HG03039 (cell line): ENCODE data around the gene CDH24.
A peak's percentile ranks its signal among the peaks of the same experiment; 100 is the strongest.

ENCODE experiments used
- ATAC-seq: cut with Tn5 transposase; IDR thresholded peaks from one replicate; pipeline ENCODE4 v1.9.1; 2021; ENCODE audit warnings: mild to moderate bottlenecking, moderate library complexity; ENCODE audit not compliant: unreplicated experiment

Gene CDH24

DNA sequence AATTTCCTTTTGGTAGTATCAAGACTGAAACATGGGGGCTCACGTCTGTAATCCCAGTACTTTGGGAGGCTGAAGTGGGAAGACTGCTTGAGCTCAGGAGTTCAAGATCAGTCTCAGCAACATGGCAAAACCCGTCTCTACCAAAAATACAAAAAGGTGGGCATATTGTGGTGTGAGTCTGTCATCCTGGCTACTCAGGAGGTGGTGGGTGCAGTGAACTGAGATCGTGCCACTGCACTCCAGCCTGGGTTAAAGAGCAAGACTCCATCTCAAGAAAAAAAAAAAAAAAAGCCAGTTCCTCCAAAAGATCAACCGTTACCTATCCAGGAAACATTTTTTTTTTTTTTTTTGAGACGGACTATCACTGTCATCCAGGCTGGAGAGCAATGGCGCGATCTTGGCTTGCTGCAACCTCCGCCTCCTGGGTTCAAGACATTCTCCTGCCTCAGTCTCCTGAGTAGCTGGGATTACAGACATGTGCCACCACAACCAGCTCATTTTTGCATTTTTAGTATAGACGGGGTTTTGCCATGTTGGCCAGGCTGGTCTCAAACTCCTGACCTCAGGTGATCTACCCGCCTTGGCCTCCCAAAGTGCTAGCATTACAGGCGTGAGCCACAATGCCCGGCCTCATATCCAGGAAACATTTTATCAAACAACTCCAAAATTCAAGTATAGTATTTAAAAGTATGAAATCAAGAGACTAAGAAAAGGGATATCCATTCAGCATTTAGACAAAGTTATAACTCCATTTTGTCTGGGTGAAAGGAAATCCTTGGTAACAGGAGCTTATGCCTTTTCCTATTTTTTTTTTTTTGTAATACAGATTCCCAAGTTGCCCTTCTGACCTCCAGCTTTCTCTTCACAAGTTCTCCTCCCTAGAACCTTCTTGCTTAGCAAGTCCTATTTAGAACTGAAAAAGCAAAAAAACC is 34.2 kb upstream of the CDH24 start:
- no peak for ATAC-seq

DNA sequence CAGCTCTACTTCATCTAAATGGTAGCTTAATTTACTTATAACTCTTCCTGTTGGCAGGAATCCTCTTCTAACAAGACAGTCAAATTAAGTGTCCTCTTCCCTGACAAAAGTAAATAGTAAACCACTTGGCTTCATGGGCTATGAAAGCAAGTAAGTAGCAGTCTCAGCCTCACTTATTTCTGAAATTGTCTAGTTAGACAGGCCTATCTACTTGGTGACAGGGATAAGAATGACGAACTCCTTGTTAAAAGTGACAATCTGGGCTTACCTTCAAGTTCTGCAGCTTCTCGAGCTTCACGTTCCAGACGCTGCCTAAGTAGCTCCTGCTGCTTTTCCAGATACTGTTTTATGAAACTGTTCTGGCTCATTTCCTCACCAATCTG is 32.9 kb upstream of the CDH24 start:
- no peak for ATAC-seq

DNA sequence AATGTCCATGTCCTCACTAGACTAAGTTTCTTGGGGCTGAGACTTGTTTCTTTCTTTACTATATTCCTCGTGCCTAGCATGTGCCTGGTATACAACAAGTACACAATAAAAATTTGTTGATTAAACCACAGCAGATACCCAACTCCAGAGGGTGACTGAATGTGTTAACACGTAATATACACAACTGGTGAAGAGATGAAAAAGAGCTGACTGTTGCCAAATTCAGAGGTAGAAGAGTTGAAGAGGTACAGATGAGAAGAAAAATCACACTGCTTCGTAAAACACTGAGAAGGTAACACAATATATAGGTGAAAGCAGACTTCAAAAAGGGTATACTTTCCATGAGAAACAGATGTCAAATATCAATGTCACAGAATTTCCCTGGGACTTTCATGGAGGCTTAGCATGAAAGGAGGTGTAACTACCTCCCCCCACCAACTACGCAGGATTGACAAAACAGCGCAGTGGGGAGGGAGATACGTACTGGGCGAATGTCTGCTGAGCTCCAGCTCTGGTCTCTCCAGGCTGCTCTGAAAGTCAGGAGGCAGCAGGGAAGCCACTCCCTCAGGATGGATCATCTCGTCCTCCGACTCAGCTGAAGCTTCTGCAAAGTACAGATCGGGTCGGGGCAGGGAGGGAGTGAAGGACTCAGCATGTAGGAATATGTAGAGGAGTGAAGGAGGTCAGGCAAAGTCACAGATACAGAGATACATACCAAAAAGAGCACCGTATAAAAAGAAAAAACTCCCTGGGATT is 32.4 kb upstream of the CDH24 start:
- no peak for ATAC-seq

DNA sequence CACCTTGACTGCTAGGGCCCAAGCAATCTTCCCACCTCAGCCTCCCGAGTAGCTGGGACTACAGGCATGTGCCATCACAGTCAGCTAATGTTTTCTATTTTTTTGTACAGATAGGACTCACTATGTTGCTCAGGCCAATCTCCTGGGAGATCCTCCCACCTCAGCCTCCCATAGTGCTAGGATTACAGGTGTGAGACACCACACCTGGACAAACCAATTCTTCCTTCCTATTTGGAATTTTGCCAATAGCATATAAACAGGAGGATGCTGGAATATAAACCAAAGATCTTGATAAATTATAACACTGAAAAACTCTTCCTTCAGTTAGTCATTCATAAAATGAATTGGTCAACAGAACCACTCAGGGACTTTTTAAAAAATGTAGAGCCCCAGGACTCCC is 29.2 kb upstream of the CDH24 start:
- ATAC-seq: no peak

DNA sequence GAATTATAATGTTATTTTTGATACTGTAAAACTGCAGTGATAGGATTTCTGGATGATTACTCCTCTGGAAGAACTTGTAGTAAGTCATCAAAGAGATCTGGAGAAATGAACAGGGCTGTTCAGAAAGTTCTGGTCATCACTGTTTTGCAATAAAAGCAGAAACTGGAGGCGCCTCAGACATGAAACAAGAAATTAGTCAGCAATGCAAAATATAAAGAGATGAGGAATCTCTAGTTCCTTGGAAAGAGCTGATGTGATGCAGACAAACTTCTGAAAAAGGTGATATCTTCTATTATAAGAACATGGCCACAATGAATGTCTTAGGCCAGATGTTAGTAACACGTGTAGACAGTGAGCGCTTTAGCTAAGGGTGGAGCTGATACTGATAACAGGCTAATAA is 28.1 kb upstream of the CDH24 start:
- no peak for ATAC-seq

DNA sequence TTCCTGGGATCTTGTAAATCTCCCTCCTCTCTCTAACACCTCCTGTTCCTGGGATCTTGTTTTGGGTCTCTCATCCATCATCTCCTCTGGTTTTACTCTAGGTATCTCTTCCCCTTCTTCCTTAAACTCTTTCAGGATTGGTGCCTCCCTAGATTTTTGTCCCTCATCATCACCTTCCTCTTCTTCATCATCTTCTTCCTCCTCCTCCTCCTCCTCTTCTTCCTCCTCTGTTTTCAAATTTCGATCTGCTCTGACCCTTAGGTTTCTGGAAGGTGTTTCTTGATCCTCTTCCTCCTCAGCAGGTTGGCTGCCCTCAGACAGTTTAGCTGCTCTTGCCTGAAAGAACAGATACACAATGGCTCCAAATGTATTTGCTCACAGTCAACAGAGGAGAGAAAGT is 23.2 kb upstream of the CDH24 start:
- no peak for ATAC-seq

DNA sequence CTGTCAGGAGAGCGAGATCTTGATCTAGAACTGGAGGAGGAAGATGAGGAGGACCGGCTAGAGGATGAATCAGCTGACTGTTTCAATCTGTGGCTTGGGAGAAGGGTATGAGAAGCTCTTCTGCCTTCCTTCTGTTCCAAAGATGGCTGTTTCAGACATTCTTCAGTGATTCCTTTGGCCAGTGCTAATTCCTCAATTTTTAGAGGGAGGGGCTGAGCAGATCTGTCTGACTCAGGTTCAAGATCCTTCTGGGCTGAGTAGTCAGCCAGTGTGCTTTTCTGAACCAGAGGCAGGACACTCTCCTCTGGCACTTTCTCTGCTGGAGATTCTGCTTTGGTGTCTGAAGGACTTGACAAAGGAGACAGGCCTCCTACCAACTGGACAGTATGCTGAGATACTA is 22.4 kb upstream of the CDH24 start:
- no peak for ATAC-seq

DNA sequence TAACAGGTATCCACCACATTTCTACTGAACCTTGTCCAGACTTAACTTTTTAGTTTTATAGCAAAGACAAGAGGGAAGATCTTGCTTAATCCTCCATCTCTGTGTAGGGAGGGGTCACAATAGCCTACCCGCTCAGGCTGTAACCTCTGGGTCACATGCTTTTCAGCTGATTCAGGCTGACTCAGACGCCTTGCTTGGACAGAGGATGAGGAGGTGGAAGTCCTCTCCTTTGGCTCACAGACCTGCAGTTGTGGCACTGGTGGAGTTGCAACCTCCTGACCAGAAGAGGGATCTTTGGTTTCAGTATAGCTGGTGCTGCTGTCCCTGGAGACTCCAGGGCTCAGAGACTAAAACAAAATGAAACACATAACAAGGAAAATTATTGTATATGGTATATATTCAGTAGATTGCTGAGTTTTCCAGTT is 21.4 kb upstream of the CDH24 start:
- ATAC-seq: no peak

DNA sequence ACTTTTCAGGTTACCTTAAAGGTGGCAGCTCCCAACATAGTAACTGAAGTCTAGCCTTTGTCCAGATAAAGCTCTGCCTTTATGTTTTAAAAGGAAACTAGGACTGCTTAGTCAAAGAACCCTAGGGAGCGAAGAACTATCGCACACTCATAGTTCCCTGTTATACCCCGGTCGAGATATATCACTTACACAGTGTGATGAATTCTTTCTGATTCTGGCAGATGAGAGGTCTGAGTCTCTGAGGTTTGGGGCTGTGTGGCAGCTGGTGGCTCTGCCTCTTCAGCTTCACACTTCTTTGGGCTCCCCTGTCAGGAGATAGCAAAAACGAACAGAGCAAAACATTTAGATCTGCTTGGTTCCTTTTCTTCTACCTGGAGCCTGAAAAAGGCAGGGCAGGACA is 20.6 kb upstream of the CDH24 start:
- ATAC-seq: no peak

DNA sequence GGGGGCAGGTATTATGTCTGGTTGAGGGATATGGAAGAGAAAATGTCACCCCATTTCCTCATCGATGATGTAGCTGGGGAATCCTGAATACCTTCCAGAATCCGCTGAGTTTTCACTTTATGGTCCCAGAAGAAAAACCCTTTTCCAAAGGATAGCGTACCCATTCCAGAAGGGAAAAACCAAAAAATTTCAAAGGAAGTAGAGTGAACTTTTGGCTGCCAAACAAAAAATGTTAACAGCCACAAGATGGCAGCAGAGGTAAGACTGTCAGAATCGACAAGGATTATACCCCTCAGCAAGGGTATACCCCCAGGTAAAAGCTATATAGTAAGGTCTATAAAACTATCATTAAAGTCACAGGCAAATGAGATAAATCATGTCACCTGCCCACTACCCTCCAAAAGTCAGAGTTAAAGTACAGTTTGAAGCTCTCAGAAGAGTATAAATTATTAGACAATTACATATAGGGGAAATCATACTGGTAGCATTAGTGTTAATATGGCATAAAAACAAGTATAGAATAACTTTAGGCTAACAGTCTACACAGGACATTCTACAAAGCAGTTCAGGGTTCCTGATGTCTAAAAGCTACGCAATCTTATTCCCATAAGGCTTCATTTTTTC is 19.6 kb upstream of the CDH24 start:
- ATAC-seq: no peak

DNA sequence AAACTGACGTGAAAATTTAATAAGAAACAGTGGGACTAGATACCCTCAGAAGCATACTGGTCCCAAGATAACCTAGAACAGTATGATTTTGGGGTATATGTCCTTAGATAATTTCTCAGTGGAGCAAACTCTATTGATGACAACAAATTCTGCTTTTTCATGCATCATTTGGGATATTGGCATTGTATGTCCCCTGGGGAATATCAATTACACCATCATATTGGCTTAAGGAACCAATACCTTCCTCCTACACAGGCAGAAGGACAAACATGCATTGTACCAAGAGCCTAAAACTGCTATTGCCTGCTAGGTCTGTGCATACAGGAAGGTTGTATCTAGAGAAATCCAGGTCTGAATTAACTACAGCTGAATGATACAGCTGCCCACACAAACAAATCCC is 17.6 kb upstream of the CDH24 start:
- ATAC-seq: no peak

DNA sequence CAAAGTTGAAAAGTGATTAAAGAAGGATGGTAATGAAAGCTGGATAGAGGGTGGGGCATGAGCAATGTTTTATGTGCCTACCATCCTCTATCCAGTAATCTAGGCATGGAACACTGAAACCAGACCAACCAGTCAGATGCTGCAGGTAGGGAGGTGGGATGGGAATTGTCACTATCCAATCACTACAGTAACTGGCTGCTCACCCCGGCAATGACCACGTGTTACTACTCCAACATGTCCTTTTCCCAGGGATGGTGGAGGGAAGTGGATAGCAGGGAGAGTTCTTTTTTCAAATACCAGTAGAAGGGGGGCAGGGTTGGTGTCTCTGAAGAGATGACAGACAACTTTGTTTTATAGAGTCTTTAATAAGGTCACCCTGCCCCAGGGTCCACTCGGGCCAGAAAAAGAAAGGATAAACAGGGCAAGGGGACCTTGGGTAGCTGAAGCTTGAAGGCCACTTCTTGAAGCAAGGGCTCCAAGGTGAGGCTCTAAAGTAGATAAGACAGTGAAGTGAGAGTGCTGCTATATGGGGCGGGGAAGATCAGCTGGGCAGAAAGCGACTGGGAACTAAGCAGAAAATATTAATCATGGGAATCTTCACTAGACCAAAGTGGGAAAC is 14.7 kb upstream of the CDH24 start:
- ATAC-seq: no peak

DNA sequence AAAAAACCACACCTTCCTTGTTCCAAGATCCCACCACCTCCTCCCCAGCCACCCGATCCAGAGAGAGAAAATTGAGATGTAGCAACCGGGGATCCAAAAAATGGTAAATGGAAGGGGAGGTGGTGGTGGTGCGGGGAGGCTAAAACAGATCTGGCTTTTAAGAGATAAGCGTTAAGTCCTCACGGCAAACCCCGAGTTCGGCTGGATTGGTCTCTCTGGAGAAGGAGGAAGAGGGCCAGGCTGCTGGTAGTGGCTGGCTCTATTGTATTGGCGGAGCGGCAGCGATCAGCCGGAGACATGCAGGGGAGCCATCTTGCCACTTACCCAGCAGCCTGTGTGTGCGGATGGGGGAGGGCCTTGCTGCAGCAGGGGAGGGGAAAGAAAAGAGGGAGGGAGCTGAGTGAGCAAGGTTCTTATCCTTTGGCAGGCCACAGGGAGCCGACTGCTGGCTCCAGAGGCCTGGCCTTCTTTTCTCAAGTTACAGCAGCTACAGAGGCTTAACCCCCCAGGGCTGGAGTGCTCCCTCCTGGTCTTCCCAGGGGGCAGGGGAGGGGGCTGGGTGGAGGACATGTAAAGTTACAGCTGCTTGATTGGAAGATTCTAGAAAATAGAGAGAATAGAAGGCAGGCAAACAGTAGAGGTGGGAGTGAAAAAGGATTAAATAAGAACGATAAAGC is 14.1 kb upstream of the CDH24 start:
- peak; percentile 88 for ATAC-seq

DNA sequence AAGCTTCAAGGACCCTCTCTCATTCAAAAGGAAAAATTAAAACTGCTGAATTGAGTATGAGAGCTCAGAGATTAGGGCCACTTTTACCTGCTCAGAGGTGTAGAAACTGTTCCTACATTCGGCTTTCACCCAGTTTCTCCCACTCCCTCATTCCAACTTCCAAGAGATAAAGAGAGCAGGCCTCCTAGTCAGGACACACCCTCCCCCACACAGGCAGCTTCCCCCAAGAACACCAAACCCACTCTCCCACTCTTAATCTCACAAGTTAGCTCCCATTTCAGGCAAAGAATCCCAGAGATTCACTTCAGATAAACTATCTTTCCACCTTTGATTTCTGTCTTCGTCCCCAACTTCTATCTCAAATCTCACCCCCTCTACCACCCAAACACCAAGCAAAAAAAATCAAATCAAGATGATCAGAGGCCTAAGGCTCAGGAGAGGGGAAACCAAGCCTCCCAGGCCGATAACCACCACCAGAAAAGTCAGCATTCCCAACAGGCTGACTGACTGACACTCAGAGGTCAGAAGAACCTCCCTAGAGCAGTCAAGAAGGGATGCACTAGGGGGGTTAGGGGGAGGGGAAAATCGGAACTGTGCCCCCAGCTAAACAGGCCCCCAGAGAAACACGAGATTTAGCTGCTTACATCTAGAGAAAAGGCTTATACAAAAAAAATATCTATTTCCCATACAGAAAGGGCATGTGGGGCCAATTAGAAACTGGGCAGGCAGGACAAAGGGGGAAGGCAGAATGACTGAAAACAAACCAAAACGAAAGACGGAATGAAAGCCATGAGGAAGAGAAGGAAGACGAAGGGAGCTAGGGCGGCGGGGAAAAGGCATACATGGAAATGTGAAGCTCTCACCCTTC is 13.2 kb upstream of the CDH24 start:
- no peak for ATAC-seq

DNA sequence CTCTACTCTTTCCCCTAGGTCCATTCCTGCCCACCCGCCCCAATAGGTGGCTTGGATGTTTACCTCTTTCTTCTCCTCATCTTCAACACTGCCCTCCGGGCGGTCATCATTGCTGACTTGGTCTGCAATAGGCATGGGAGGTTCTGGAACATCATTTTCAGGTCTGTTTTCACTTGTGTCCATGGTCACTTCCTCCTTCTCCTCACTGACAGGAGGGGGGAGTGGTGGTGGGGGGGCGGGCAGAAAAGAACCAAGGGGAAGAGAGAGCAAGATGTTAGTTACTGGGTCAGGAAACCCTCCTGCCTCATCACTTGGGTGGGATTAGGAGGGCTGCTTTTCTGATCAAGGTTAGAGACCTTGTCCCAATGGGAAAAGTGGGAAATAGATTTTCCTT is 12.1 kb upstream of the CDH24 start:
- ATAC-seq: no peak

DNA sequence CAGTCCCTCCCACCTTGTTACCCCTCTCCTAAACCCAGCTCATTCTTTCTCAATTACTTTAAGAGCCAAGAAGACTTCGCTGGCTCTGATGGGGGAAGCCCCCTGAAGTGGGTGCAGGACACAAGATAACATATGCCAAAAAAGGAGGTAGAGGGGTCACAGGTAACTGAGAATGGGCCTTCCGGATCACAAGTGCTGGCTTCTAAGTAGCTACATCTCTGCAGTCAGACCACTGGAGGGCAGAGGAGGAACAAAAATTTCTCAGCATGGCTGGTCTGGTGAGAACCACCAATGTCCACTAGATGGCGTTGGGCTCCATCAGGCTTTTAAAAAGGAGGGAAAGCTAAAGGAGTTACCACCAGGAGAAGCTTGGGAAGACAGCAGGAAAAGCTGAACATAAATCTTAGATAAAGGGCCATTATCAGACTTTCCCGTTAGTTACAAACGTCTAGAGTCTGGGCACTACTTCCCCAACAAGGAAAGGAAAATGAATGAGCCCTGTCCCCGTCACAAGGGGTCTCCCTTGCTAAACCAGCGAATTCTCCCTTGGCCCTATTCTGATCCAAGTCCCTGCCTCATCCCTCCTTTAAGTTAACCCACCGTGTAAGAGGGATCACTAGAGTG is 11.6 kb upstream of the CDH24 start:
- peak; percentile 67 for ATAC-seq

DNA sequence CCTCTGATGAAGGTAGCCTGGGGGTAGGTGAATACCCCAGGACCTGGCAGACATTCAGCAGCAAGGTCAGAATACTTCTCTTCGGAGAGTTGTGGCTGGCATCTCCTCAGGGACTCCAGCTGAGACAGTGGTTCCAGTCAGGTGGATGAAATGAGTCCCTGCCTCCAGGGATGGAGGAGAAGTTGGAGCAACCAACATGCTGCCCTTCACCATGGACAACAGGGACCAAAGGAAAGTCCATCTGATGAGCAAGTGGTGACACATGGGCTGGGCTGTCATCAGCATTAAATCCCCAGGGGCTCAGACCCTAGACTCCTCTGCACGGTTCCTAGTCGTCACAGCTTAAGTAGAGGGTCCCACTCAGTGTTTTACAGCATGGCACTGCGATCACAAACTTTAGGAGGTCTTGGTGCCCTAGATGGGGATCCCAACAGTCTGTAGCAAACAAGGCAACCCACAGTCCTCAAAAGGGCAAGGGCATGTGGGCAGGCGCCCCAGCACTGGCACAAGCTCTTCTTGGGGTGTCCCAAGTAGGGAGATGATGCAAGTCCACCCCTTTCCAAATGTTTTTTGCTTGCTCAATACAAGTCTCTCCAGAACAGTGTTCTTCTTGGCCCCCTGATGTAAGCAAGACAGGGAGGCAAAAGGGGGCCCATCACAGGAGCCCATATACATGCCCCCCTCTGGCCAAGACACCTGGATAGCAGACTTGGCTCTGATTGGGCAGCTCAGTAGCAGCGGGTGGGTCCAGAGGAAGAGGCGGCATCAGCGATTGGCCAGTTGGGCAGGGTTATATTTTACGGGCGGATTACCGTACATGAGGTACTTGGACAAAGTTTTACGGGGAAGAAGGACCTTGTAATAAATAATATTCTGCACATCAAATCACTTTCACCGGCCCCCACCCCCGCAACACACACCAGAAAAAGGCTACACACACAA is 10.8 kb upstream of the CDH24 start:
- ATAC-seq: no peak
